Fibroblast of mammary gland (primary cell): ENCODE measurements around the gene RAB3GAP2.

Experiments used
- DNase-seq: peaks from one replicate; pipeline ENCODE4 v3.0.0-alpha.2; 2010; ENCODE audit warnings: low read depth
- H3K4me3 ChIP-seq: 2 replicates; pipeline ENCODE4 v1.5.1; 2011; ENCODE audit warnings: low read depth, mild to moderate bottlenecking, low read length, moderate library complexity; ENCODE audit not compliant: control insufficient read depth
- TF ChIP-seq, protein P1 (sequence below): conservative IDR thresholded peaks from 2 replicates; pipeline ENCODE4 v1.5.1; 2011; ENCODE audit warnings: low read depth, low read length, inconsistent platforms; ENCODE audit not compliant: control insufficient read depth, insufficient read depth

RAB3GAP2 gene

GRCh38 chr1:220290140-220290761, 18.0 kb upstream of the RAB3GAP2 start:
- H3K4me3 ChIP-seq = no peak overlapping the region
- TF ChIP-seq, protein P1, sequence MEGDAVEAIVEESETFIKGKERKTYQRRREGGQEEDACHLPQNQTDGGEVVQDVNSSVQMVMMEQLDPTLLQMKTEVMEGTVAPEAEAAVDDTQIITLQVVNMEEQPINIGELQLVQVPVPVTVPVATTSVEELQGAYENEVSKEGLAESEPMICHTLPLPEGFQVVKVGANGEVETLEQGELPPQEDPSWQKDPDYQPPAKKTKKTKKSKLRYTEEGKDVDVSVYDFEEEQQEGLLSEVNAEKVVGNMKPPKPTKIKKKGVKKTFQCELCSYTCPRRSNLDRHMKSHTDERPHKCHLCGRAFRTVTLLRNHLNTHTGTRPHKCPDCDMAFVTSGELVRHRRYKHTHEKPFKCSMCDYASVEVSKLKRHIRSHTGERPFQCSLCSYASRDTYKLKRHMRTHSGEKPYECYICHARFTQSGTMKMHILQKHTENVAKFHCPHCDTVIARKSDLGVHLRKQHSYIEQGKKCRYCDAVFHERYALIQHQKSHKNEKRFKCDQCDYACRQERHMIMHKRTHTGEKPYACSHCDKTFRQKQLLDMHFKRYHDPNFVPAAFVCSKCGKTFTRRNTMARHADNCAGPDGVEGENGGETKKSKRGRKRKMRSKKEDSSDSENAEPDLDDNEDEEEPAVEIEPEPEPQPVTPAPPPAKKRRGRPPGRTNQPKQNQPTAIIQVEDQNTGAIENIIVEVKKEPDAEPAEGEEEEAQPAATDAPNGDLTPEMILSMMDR = no peak
- DNase-seq = no peak

GRCh38 chr1:220287129-220287528, 14.9 kb upstream of the RAB3GAP2 start:
- no peak overlapping the region for H3K4me3 ChIP-seq
- no peak for DNase-seq
- TF ChIP-seq, protein P1 = no peak

DNA sequence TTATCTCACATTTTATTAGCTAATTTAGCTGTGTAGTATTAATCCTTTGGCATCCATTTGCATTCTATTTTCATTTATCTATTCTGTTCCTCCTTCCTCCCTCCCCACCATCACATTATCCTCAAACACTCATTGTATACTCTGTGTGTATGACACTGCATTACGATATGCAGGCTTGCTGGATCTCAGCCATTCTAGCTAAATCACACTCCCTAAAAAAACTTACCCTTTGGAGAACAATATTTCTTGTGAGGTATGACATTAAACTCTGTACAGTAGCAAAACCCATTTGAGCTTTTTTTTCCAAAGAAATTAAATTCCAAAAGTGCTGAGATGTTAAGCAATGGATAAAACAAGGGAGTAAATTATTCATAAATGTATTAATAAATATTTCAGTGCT, 11.4 kb upstream of the RAB3GAP2 start:
- no peak for DNase-seq
- H3K4me3 ChIP-seq = no peak overlapping the region
- TF ChIP-seq, protein P1 = no peak

DNA sequence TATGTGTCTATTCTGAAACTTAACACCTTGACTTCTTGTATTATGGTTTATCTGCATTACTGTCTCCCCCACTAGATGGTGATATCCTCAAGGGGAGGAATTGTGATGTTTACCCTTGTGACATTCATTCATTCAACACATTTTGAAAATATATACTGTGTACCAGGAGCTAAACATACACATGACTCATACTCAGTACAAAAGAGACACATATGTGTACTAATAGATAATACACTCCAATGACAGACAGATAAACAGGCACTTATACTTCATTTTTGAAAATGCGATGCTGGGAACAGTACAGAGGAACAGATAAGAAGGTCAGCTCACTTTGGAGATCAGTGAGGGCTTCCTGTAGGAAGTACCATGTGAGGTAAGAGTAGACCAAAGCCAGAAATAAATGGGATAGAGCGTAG, 8.9 kb upstream of the RAB3GAP2 start:
- no peak overlapping the region for H3K4me3 ChIP-seq
- TF ChIP-seq, protein P1 = peak; percentile 64
- peak; percentile 61 for DNase-seq

- DNase-seq = no peak
- H3K4me3 ChIP-seq = no peak overlapping the region
- TF ChIP-seq, protein P1 = no peak
Observed at GRCh38 chr1:220280249-220280648, 8.0 kb upstream of the RAB3GAP2 start.

DNA sequence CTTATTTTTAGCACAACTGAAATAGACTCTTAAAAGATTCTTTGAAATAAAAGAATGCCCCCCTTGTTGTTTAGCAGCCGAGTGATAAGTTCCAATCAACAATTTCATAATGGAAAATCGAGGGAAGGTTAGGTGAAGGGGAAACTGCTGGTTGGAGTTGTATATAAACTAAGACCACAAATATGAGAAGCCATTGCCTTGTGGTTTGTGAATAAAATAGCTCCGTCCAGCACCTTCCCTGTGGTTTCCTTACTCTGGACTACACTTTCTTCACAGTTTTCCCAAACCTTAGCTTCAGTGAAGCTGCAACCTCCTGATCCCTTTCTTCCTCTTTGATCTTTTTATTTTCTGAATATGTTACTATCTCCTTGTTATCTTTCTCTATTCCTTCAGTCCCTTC, 6.7 kb upstream of the RAB3GAP2 start:
- no peak for DNase-seq
- TF ChIP-seq, protein P1 = no peak
- H3K4me3 ChIP-seq = no peak overlapping the region

GRCh38 chr1:220275430-220275829, 3.2 kb upstream of the RAB3GAP2 start:
- TF ChIP-seq, protein P1 = no peak
- DNase-seq = no peak
- no peak overlapping the region for H3K4me3 ChIP-seq
